Astrocyte (in vitro differentiated cells and primary cell): ENCODE measurements around the gene ABHD13. TPM values are rescaled to one million over a fixed set of nuclear protein-coding genes. Genes with fewer than 3 reads are reported as not detected.

ENCODE experiments used
- DNase-seq: peaks from one replicate; pipeline ENCODE4 v3.0.0-alpha.2; 2010; ENCODE audit warnings: low read depth
- FAIRE-seq: peaks from 2 replicates; lab custom pipeline; 2011; peaks lifted over from hg19 to GRCh38; lab: Jason Lieb, UNC
- H2AFZ ChIP-seq: 2 replicates; pipeline ENCODE4 v1.6.0; 2012; ENCODE audit warnings: low read depth, low read length, inconsistent platforms
- H3K27ac ChIP-seq: 2 replicates; pipeline ENCODE4 v1.5.1; 2011; ENCODE audit warnings: low read depth, low read length, inconsistent platforms
- H3K27me3 ChIP-seq: 2 replicates; pipeline ENCODE4 v1.6.0; 2011; ENCODE audit warnings: low read length, inconsistent platforms; ENCODE audit not compliant: insufficient read depth
- H3K36me3 ChIP-seq: 2 replicates; pipeline ENCODE4 v1.5.1; 2011; ENCODE audit warnings: low read length, inconsistent platforms; ENCODE audit not compliant: insufficient read depth
- H3K4me1 ChIP-seq: 2 replicates; pipeline ENCODE4 v1.5.1; 2011; ENCODE audit warnings: low read length, inconsistent platforms; ENCODE audit not compliant: insufficient read depth
- H3K4me2 ChIP-seq: 2 replicates; pipeline ENCODE4 v1.6.0; 2012; ENCODE audit warnings: low read length, inconsistent platforms
- H3K4me3 ChIP-seq: 2 replicates; pipeline ENCODE4 v1.5.1; 2011; ENCODE audit warnings: low read depth, mild to moderate bottlenecking, low read length, inconsistent platforms; ENCODE audit not compliant: insufficient read depth
- H3K79me2 ChIP-seq: 2 replicates; pipeline ENCODE4 v1.6.0; 2012; ENCODE audit warnings: mild to moderate bottlenecking, low read length, inconsistent platforms; ENCODE audit not compliant: insufficient read depth
- H3K9ac ChIP-seq: 2 replicates; pipeline ENCODE4 v1.6.0; 2012; ENCODE audit warnings: mild to moderate bottlenecking, low read length, inconsistent platforms
- H3K9me3 ChIP-seq: 2 replicates; pipeline ENCODE4 v1.5.1; 2012; ENCODE audit warnings: low read depth, mild to moderate bottlenecking, low read length, inconsistent platforms; ENCODE audit not compliant: insufficient read depth
- H4K20me1 ChIP-seq: 2 replicates; pipeline ENCODE4 v1.6.0; 2012; ENCODE audit warnings: low read length, inconsistent platforms; ENCODE audit not compliant: insufficient read depth
- H3K27ac Mint-ChIP-seq: one replicate; pipeline ENCODE4 v1.8.0; 2021; ENCODE audit warnings: mild to moderate bottlenecking, mixed read lengths; ENCODE audit not compliant: unreplicated experiment
- H3K27me3 Mint-ChIP-seq: one replicate; pipeline ENCODE4 v1.8.0; 2021; ENCODE audit warnings: low read depth, mixed read lengths; ENCODE audit not compliant: unreplicated experiment
- H3K36me3 Mint-ChIP-seq: one replicate; pipeline ENCODE4 v1.8.0; 2021; ENCODE audit warnings: low read depth, mixed read lengths; ENCODE audit not compliant: unreplicated experiment
- H3K4me1 Mint-ChIP-seq: one replicate; pipeline ENCODE4 v1.8.0; 2021; ENCODE audit warnings: low read depth, mixed read lengths; ENCODE audit not compliant: unreplicated experiment
- H3K4me3 Mint-ChIP-seq: one replicate; pipeline ENCODE4 v1.8.0; 2021; ENCODE audit warnings: mild to moderate bottlenecking, moderate library complexity, mixed read lengths; ENCODE audit not compliant: unreplicated experiment
- H3K9me3 Mint-ChIP-seq: one replicate; pipeline ENCODE4 v1.8.0; 2021; ENCODE audit warnings: mild to moderate bottlenecking, mixed read lengths; ENCODE audit not compliant: unreplicated experiment
- CTCF ChIP-seq: IDR thresholded peaks from 2 replicates; pipeline ENCODE4 v1.5.1; 2011; ENCODE audit warnings: low read depth, mild to moderate bottlenecking, inconsistent platforms, low read length, moderate library complexity; ENCODE audit not compliant: insufficient read depth
- EZH2 ChIP-seq: IDR thresholded peaks from 2 replicates; pipeline ENCODE4 v1.6.1; 2012; ENCODE audit warnings: mild to moderate bottlenecking, low read length, inconsistent platforms; ENCODE audit not compliant: insufficient read depth
- total RNA-seq: library from RNA; stranded (reverse); gene quantifications from 2 replicates; pipeline ENCODE4 v1.2.1, GENCODE V29; 2021

The ABHD13 gene
- total RNA-seq, 1 donor from 2014 or later: 8.5 TPM

- Histone ChIP-seq H3K36me3 (no peaks in the 10 kb centered on the region), H4K20me1 (no peaks in the 10 kb centered on the region), H3K79me2 (no peaks in the 10 kb centered on the region), H3K27me3 (no peaks in the 10 kb centered on the region), H3K4me3 (no peak overlapping the region), H3K4me2 (no peak overlapping the region), H3K9ac (no peak overlapping the region), H2AFZ (no peak overlapping the region), H3K4me1 (no peaks in the 10 kb centered on the region), H3K9me3 (no peaks in the 10 kb centered on the region), H3K27ac (no peak overlapping the region)
- FAIRE-seq (no peak), DNase-seq (no peak)
- no peak overlapping the region for H3K27ac Mint-ChIP-seq
- no peaks in the 10 kb centered on the region for H3K4me1 Mint-ChIP-seq
- H3K9me3 Mint-ChIP-seq: peaks cover 12% of the 10 kb centered on the region
- no peaks in the 10 kb centered on the region for H3K36me3 Mint-ChIP-seq
- H3K4me3 Mint-ChIP-seq: no peak overlapping the region
- no peaks in the 10 kb centered on the region for H3K27me3 Mint-ChIP-seq
- TF ChIP-seq EZH2: no peak
- peak; percentile 33 for TF ChIP-seq CTCF
Measured at GRCh38 chr13:108176685-108177274, 41.4 kb upstream of the ABHD13 start.

GRCh38 chr13:108178078-108178477 is 40.1 kb upstream of the ABHD13 start:
- Histone ChIP-seq H3K9me3 (no peaks in the 10 kb centered on the region), H3K4me3 (no peak overlapping the region), H3K4me2 (no peak overlapping the region), H3K9ac (no peak overlapping the region), H3K79me2 (no peaks in the 10 kb centered on the region), H4K20me1 (no peaks in the 10 kb centered on the region), H3K4me1 (no peaks in the 10 kb centered on the region), H3K36me3 (no peaks in the 10 kb centered on the region), H3K27ac (no peak overlapping the region), H2AFZ (no peak overlapping the region), H3K27me3 (no peaks in the 10 kb centered on the region)
- Mint-ChIP-seq H3K27ac (no peak overlapping the region), H3K36me3 (no peaks in the 10 kb centered on the region), H3K4me1 (no peaks in the 10 kb centered on the region), H3K27me3 (no peaks in the 10 kb centered on the region), H3K4me3 (no peak overlapping the region), H3K9me3 (peaks cover 5% of the 10 kb centered on the region)
- no peak for TF ChIP-seq CTCF
- TF ChIP-seq EZH2: no peak
- FAIRE-seq (no peak), DNase-seq (no peak)

- Histone ChIP-seq H3K9me3 (no peaks in the 10 kb centered on the region), H3K4me3 (no peak overlapping the region), H4K20me1 (no peaks in the 10 kb centered on the region), H3K79me2 (no peaks in the 10 kb centered on the region), H3K27me3 (no peaks in the 10 kb centered on the region), H3K4me1 (no peaks in the 10 kb centered on the region), H2AFZ (no peak overlapping the region), H3K9ac (no peak overlapping the region), H3K4me2 (no peak overlapping the region), H3K36me3 (no peaks in the 10 kb centered on the region), H3K27ac (no peak overlapping the region)
- no peak overlapping the region for H3K27ac Mint-ChIP-seq
- H3K9me3 Mint-ChIP-seq: peaks cover 3% of the 10 kb centered on the region
- no peaks in the 10 kb centered on the region for H3K4me1 Mint-ChIP-seq
- FAIRE-seq (no peak), DNase-seq (no peak)
- TF ChIP-seq CTCF (no peak), EZH2 (no peak)
- H3K27me3 Mint-ChIP-seq: no peaks in the 10 kb centered on the region
- H3K4me3 Mint-ChIP-seq: no peak overlapping the region
- H3K36me3 Mint-ChIP-seq: no peaks in the 10 kb centered on the region
Measured at GRCh38 chr13:108182652-108183051, 35.5 kb upstream of the ABHD13 start.
